K562 (cell line): Measurements from ENCODE around the gene NRM. TPM values are rescaled to one million over a fixed set of nuclear protein-coding genes. Genes with fewer than 3 reads are reported as not detected.

ENCODE experiments used
- ARID1B ChIP-seq: fragments of 450-650 bp; IDR thresholded peaks from 2 replicates; pipeline ENCODE4 v1.6.1; 2016; ENCODE audit warnings: antibody characterized with exemption, mild to moderate bottlenecking, inconsistent platforms
- BRD4 ChIP-seq: fragments of 200-600 bp; sonication (generic); IDR thresholded peaks from 2 replicates; pipeline ENCODE4 v1.6.1; 2017; ENCODE audit warnings: inconsistent platforms
- CHCHD3 ChIP-seq: fragments of 250-450 bp; sonication (Bioruptor Pico); IDR thresholded peaks from 2 replicates; pipeline ENCODE4 v2.1.2; 2022; ENCODE audit warnings: mild to moderate bottlenecking
- ELF1 ChIP-seq: fragments of 200-800 bp; sonication (Bioruptor generic); IDR thresholded peaks from 2 replicates; pipeline ENCODE4 v1.6.1; 2016; ENCODE audit warnings: missing genetic modification characterization, missing compliant biosample characterization
- HDGF ChIP-seq: fragments of 450-650 bp; IDR thresholded peaks from 2 replicates; pipeline ENCODE4 v1.6.1; 2016
- ILF3 ChIP-seq: fragments of 450-650 bp; IDR thresholded peaks from 2 replicates; pipeline ENCODE4 v1.6.1; 2018; ENCODE audit warnings: antibody characterized with exemption, mild to moderate bottlenecking, moderate library complexity, borderline replicate concordance
- MBD2 ChIP-seq: sonication (generic); IDR thresholded peaks from 2 replicates; pipeline ENCODE4 v1.6.1; 2016; ENCODE audit warnings: low read depth, borderline replicate concordance
- RBBP5 ChIP-seq: fragments of 200-600 bp; sonication (generic); IDR thresholded peaks from 2 replicates; pipeline ENCODE4 v1.6.1; 2012; ENCODE audit warnings: borderline replicate concordance, mild to moderate bottlenecking, low read length, control low read depth, inconsistent platforms; ENCODE audit not compliant: insufficient read depth, poor library complexity, severe bottlenecking
- SAP30 ChIP-seq: fragments of 200-600 bp; sonication (generic); IDR thresholded peaks from 2 replicates; pipeline ENCODE4 v1.6.1; 2012; ENCODE audit warnings: borderline replicate concordance, low read depth, mild to moderate bottlenecking, moderate library complexity, low read length, control low read depth, inconsistent platforms; ENCODE audit not compliant: insufficient read depth, poor library complexity, severe bottlenecking
- TAF1 ChIP-seq: IDR thresholded peaks from 2 replicates; pipeline ENCODE4 v1.6.1; 2011; ENCODE audit warnings: mild to moderate bottlenecking, low read length, moderate library complexity; ENCODE audit not compliant: insufficient read depth, control insufficient read depth, severe bottlenecking; ENCODE audit errors: extremely low read depth
- ZNF12 ChIP-seq: sonication (generic); formaldehyde crosslinking; IDR thresholded peaks from 2 replicates; pipeline ENCODE4 v1.4.0; 2020; ENCODE audit warnings: mild to moderate bottlenecking, missing genetic modification reagents
- polyA plus RNA-seq, 8 experiments: library from polyadenylated mRNA; depleted of rRNA in 4 of 8; stranded (reverse) in 5 of 8; unstranded in 3 of 8; fragments of >200 nt; fragmentation: Nextera tagmentation in 2 of 8; fragmentation: Illumina TruSeq in 1 of 8; extraction: Ambion mirVana in 2 of 8; extraction: Trizol in 1 of 8; gene quantifications; 2 replicates each; pipeline versions ENCODE4 v1.2.1 to v1.2.3, GENCODE V29; 2011 to 2014; ENCODE audit warnings: inconsistent platforms in 1 of 8, missing spikeins in 1 of 8
- total RNA-seq, 7 experiments: library from RNA; depleted of rRNA in 6 of 7; stranded (reverse); fragments of >200 nt in 6 of 7; fragmentation: Illumina TruSeq in 2 of 7; extraction: Trizol in 2 of 7; gene quantifications; 2 replicates each; pipeline versions ENCODE4 v1.2.1 to v1.2.3, GENCODE V29; 2011 to 2021; ENCODE audit warnings: low replicate concordance in 1 of 7
- TF ChIP-seq, protein P1 (sequence below): sonication (generic); formaldehyde crosslinking; IDR thresholded peaks from 2 replicates; pipeline ENCODE4 v1.8.0; 2023; ENCODE audit warnings: mild to moderate bottlenecking, missing genetic modification reagents
- TF ChIP-seq, protein P2 (sequence below): sonication (generic); formaldehyde crosslinking; IDR thresholded peaks from 2 replicates; pipeline ENCODE4 v1.8.0; 2023; ENCODE audit warnings: mild to moderate bottlenecking, missing genetic modification reagents
- TF ChIP-seq, protein P3 (sequence below), 2 experiments: fragments of 450-650 bp in 1 of 2; sonication (generic) in 1 of 2; formaldehyde crosslinking in 1 of 2; IDR thresholded peaks in 1 of 2; conservative IDR thresholded peaks in 1 of 2; 2 replicates each; pipeline versions ENCODE4 v1.6.1 to v1.8.1; 2016 to 2023; ENCODE audit warnings: mild to moderate bottlenecking in 2 of 2, moderate library complexity in 2 of 2, inconsistent platforms in 1 of 2, missing genetic modification reagents in 1 of 2
- TF ChIP-seq, protein P4 (sequence below), 2 experiments: IDR thresholded peaks; 2 replicates each; pipeline ENCODE4 v1.6.1; 2011; ENCODE audit warnings: borderline replicate concordance in 1 of 2, control low read depth in 1 of 2, low read depth in 1 of 2, low read length in 1 of 2, mild to moderate bottlenecking in 1 of 2, mixed read lengths in 1 of 2, moderate library complexity in 1 of 2; ENCODE audit not compliant: insufficient read depth in 1 of 2, insufficient read length in 1 of 2, poor library complexity in 1 of 2, severe bottlenecking in 1 of 2; ENCODE audit errors: extremely low read depth in 1 of 2
- TF ChIP-seq, protein P5 (sequence below): fragments of 250-450 bp; sonication (Bioruptor Pico); IDR thresholded peaks from 2 replicates; pipeline ENCODE4 v1.4.0; 2020; ENCODE audit warnings: mild to moderate bottlenecking, moderate library complexity, borderline replicate concordance

Gene NRM
- total and polyA plus RNA-seq, 9 of the 15 experiments (the other 6 are each of a cell fraction or from before 2014, with no cell fraction given) = 9.7 to 58.2 (median 18.1) TPM

DNA sequence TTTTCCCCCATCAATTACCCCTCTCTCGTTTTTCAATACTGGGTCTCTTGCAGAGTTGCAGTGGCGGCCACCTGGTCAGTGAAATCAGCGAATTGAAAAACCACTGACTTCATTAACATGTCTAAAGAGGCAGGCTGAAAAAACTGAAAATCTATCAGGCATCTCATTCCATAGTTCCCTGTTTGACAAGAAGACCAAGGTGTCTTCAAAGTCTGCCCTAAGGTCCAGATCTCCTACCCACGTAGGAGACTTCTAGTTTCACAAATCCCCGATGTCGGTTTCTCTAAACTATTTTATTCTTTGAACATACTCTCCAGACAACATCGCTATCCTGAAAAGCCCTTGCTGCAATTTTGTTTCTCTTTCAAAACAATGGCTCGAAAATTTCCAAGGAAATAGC lies 28.6 kb upstream of the NRM start (continued):
- TF ChIP-seq, protein P1, sequence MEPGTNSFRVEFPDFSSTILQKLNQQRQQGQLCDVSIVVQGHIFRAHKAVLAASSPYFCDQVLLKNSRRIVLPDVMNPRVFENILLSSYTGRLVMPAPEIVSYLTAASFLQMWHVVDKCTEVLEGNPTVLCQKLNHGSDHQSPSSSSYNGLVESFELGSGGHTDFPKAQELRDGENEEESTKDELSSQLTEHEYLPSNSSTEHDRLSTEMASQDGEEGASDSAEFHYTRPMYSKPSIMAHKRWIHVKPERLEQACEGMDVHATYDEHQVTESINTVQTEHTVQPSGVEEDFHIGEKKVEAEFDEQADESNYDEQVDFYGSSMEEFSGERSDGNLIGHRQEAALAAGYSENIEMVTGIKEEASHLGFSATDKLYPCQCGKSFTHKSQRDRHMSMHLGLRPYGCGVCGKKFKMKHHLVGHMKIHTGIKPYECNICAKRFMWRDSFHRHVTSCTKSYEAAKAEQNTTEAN (CRISPR knock-in tag) = 0 out of 2 replicates have a peak, but pooled peaks have one; percentile 14
- TF ChIP-seq ILF3 = no peak
- TF ChIP-seq, protein P2, sequence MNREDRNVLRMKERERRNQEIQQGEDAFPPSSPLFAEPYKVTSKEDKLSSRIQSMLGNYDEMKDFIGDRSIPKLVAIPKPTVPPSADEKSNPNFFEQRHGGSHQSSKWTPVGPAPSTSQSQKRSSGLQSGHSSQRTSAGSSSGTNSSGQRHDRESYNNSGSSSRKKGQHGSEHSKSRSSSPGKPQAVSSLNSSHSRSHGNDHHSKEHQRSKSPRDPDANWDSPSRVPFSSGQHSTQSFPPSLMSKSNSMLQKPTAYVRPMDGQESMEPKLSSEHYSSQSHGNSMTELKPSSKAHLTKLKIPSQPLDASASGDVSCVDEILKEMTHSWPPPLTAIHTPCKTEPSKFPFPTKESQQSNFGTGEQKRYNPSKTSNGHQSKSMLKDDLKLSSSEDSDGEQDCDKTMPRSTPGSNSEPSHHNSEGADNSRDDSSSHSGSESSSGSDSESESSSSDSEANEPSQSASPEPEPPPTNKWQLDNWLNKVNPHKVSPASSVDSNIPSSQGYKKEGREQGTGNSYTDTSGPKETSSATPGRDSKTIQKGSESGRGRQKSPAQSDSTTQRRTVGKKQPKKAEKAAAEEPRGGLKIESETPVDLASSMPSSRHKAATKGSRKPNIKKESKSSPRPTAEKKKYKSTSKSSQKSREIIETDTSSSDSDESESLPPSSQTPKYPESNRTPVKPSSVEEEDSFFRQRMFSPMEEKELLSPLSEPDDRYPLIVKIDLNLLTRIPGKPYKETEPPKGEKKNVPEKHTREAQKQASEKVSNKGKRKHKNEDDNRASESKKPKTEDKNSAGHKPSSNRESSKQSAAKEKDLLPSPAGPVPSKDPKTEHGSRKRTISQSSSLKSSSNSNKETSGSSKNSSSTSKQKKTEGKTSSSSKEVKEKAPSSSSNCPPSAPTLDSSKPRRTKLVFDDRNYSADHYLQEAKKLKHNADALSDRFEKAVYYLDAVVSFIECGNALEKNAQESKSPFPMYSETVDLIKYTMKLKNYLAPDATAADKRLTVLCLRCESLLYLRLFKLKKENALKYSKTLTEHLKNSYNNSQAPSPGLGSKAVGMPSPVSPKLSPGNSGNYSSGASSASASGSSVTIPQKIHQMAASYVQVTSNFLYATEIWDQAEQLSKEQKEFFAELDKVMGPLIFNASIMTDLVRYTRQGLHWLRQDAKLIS (CRISPR knock-in tag) = 0 out of 2 replicates have a peak, but pooled peaks have one; percentile 7
- no peak for TF ChIP-seq SAP30
- no peak for TF ChIP-seq CHCHD3 (CRISPR knock-in tag)
- TF ChIP-seq ZNF12 = no peak
- no peak for TF ChIP-seq TAF1
- no peak for TF ChIP-seq BRD4
- 0 out of 2 replicates have a peak, but pooled peaks have one; percentile 11 for TF ChIP-seq ARID1B
- TF ChIP-seq HDGF = 0 out of 2 replicates have a peak, but pooled peaks have one; percentile 1
- TF ChIP-seq, protein P3, sequence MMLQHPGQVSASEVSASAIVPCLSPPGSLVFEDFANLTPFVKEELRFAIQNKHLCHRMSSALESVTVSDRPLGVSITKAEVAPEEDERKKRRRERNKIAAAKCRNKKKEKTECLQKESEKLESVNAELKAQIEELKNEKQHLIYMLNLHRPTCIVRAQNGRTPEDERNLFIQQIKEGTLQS (IDR thresholded peaks at IDR 0.05) = 0 out of 2 replicates have a peak, but pooled peaks have one; percentile 3
- TF ChIP-seq, protein P3 (CRISPR knock-in tag; conservative IDR thresholded peaks at IDR 0.05) = no peak
- TF ChIP-seq ELF1 = 0 out of 2 replicates have a peak, but pooled peaks have one; percentile 19
- TF ChIP-seq, protein P4, sequence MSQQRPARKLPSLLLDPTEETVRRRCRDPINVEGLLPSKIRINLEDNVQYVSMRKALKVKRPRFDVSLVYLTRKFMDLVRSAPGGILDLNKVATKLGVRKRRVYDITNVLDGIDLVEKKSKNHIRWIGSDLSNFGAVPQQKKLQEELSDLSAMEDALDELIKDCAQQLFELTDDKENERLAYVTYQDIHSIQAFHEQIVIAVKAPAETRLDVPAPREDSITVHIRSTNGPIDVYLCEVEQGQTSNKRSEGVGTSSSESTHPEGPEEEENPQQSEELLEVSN (IDR thresholded peaks at IDR 0.05; ENCODE audit: borderline replicate concordance in 1 of 2, extremely low read depth in 1 of 2, insufficient read depth in 1 of 2, insufficient read length in 1 of 2, low read depth in 1 of 2, low read length in 1 of 2, poor library complexity in 1 of 2, severe bottlenecking in 1 of 2) = no peak
- TF ChIP-seq MBD2 = 0 out of 2 replicates have a peak, but pooled peaks have one; percentile 9
- TF ChIP-seq RBBP5 = peak; percentile 9
- TF ChIP-seq, protein P5, sequence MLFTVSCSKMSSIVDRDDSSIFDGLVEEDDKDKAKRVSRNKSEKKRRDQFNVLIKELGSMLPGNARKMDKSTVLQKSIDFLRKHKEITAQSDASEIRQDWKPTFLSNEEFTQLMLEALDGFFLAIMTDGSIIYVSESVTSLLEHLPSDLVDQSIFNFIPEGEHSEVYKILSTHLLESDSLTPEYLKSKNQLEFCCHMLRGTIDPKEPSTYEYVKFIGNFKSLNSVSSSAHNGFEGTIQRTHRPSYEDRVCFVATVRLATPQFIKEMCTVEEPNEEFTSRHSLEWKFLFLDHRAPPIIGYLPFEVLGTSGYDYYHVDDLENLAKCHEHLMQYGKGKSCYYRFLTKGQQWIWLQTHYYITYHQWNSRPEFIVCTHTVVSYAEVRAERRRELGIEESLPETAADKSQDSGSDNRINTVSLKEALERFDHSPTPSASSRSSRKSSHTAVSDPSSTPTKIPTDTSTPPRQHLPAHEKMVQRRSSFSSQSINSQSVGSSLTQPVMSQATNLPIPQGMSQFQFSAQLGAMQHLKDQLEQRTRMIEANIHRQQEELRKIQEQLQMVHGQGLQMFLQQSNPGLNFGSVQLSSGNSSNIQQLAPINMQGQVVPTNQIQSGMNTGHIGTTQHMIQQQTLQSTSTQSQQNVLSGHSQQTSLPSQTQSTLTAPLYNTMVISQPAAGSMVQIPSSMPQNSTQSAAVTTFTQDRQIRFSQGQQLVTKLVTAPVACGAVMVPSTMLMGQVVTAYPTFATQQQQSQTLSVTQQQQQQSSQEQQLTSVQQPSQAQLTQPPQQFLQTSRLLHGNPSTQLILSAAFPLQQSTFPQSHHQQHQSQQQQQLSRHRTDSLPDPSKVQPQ (CRISPR knock-in tag) = peak; percentile 54; the same call in 1 of the 2 replicates
